Neural progenitor cell (in vitro differentiated cells): Measurements from ENCODE around the gene AKNAD1.

Experiments
- EZH2 ChIP-seq: fragments of 200-600 bp; sonication (generic); IDR thresholded peaks from 2 replicates; pipeline ENCODE4 v1.6.1; 2017; ENCODE audit warnings: antibody characterized with exemption, mild to moderate bottlenecking, moderate library complexity
- TF ChIP-seq, protein P1 (sequence below): fragments of 200-600 bp; sonication (generic); IDR thresholded peaks from 2 replicates; pipeline ENCODE4 v1.5.1; 2017; ENCODE audit warnings: antibody characterized with exemption, mild to moderate bottlenecking

- TF ChIP-seq, protein P1, sequence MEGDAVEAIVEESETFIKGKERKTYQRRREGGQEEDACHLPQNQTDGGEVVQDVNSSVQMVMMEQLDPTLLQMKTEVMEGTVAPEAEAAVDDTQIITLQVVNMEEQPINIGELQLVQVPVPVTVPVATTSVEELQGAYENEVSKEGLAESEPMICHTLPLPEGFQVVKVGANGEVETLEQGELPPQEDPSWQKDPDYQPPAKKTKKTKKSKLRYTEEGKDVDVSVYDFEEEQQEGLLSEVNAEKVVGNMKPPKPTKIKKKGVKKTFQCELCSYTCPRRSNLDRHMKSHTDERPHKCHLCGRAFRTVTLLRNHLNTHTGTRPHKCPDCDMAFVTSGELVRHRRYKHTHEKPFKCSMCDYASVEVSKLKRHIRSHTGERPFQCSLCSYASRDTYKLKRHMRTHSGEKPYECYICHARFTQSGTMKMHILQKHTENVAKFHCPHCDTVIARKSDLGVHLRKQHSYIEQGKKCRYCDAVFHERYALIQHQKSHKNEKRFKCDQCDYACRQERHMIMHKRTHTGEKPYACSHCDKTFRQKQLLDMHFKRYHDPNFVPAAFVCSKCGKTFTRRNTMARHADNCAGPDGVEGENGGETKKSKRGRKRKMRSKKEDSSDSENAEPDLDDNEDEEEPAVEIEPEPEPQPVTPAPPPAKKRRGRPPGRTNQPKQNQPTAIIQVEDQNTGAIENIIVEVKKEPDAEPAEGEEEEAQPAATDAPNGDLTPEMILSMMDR, result no peak
- TF ChIP-seq EZH2, result no peak
These were observed at the start of gene AKNAD1 for GRCh38 chr1:108856994-108857393.
